GM12878 (cell line): Measurements from ENCODE around the gene GLE1. TPM values are rescaled to one million over a fixed set of nuclear protein-coding genes. Genes with fewer than 3 reads are reported as not detected.

ENCODE experiments used
- ATAC-seq: fragments of 200-7000 bp; cut with Tn5 transposase; 3 replicates; pipeline ENCODE4 v1.9.1; 2020; ENCODE audit warnings: mild to moderate bottlenecking, moderate library complexity
- BruUV-seq: library from RNA; stranded (reverse); fragments of 400-500 nt; replicated peaks from 2 replicates; lab custom pipeline; 2021; lab: Mats Ljungman, UMichigan
- CTCF ChIA-PET: fragments of 300-600 bp; sonication (Branson Sonifier 250); formaldehyde crosslinking; extraction: SDS; loops from one replicate; lab custom pipeline; 2021; ENCODE audit warnings: inconsistent platforms; lab: Yijun Ruan, JAX
- POLR2A ChIA-PET: fragments of 350-600 bp; formaldehyde crosslinking; extraction: SDS; loops from one replicate; lab custom pipeline; 2021; ENCODE audit warnings: inconsistent platforms; lab: Charles Lee
- RAD21 ChIA-PET: fragments of 300-600 bp; sonication (Branson Sonifier 250); formaldehyde crosslinking; loops from one replicate; lab custom pipeline; 2023; ENCODE audit warnings: antibody characterized with exemption; ENCODE audit not compliant: unreplicated experiment; lab: Charles Lee
- SMC1A ChIA-PET: fragments of 300-600 bp; sonication (Branson Sonifier 250); formaldehyde crosslinking; loops from one replicate; lab custom pipeline; 2023; ENCODE audit not compliant: unreplicated experiment, uncharacterized antibody; lab: Charles Lee
- DNase-seq: peaks from one replicate; pipeline ENCODE4 v3.0.0-alpha.2; 2011; ENCODE audit warnings: low read depth, low spot score
- FAIRE-seq: peaks from 3 replicates; lab custom pipeline; 2011; peaks lifted over from hg19 to GRCh38; lab: Jason Lieb, UNC
- H2AFZ ChIP-seq: 2 replicates; pipeline ENCODE4 v1.6.0; 2011; ENCODE audit warnings: low read depth, low read length, control low read depth; ENCODE audit not compliant: control insufficient read depth
- H3K27ac ChIP-seq: 2 replicates; pipeline ENCODE4 v1.5.1; 2011; ENCODE audit warnings: control low read depth; ENCODE audit not compliant: control insufficient read depth, insufficient read depth
- H3K27me3 ChIP-seq, 2 experiments: replicated peaks in 1 of 2; 2 replicates each; pipeline versions ENCODE4 v1.6.0 to v1.6.1; 2011; ENCODE audit warnings: low read length in 1 of 2; ENCODE audit not compliant: control insufficient read depth in 2 of 2, insufficient read depth in 2 of 2
- H3K36me3 ChIP-seq, 2 experiments: 2 replicates each; pipeline ENCODE4 v1.5.1; 2011; ENCODE audit warnings: low read length in 1 of 2; ENCODE audit not compliant: control insufficient read depth in 2 of 2, insufficient read depth in 2 of 2
- H3K4me1 ChIP-seq: 2 replicates; pipeline ENCODE4 v1.6.1; 2011; ENCODE audit warnings: mild to moderate bottlenecking, low read length, moderate library complexity, mixed read lengths; ENCODE audit not compliant: control insufficient read depth, insufficient read depth
- H3K4me2 ChIP-seq: 2 replicates; pipeline ENCODE4 v1.6.0; 2011; ENCODE audit warnings: control low read depth; ENCODE audit not compliant: control insufficient read depth, insufficient read depth
- H3K4me3 ChIP-seq: fragments of 200-600 bp; sonication (generic); 2 replicates; pipeline ENCODE4 v1.5.1; 2016
- H3K79me2 ChIP-seq: 2 replicates; pipeline ENCODE4 v1.6.0; 2011; ENCODE audit warnings: low read length; ENCODE audit not compliant: control insufficient read depth, insufficient read depth
- H3K9ac ChIP-seq: 2 replicates; pipeline ENCODE4 v1.8.0; 2011; ENCODE audit warnings: low read length, control low read depth, mixed read lengths; ENCODE audit not compliant: control insufficient read depth, insufficient read depth
- H3K9me3 ChIP-seq: replicated peaks from 3 replicates; pipeline ENCODE4 v1.5.1; 2011; ENCODE audit warnings: mild to moderate bottlenecking, low read length; ENCODE audit not compliant: control insufficient read depth, insufficient read depth
- H4K20me1 ChIP-seq: 2 replicates; pipeline ENCODE4 v1.6.0; 2011; ENCODE audit not compliant: control insufficient read depth, insufficient read depth
- HDGF ChIP-seq: fragments of 450-650 bp; IDR thresholded peaks from 2 replicates; pipeline ENCODE4 v1.6.1; 2016; ENCODE audit warnings: antibody characterized with exemption
- IRF4 ChIP-seq: IDR thresholded peaks from 2 replicates; pipeline ENCODE4 v1.6.1; 2011; ENCODE audit warnings: low read depth, low read length
- MTA2 ChIP-seq: fragments of 450-650 bp; IDR thresholded peaks from 2 replicates; pipeline ENCODE4 v1.6.1; 2016; ENCODE audit warnings: low read depth, mild to moderate bottlenecking, moderate library complexity
- PAX5 ChIP-seq: IDR thresholded peaks from 2 replicates; pipeline ENCODE4 v1.6.1; 2011; ENCODE audit warnings: low read depth, low read length, borderline replicate concordance
- RB1 ChIP-seq: fragments of 450-650 bp; formaldehyde crosslinking; IDR thresholded peaks from 2 replicates; pipeline ENCODE4 v1.6.1; 2017; ENCODE audit warnings: mild to moderate bottlenecking, borderline replicate concordance
- SIN3A ChIP-seq: IDR thresholded peaks from 2 replicates; pipeline ENCODE4 v1.6.1; 2012; ENCODE audit warnings: low read depth, low read length, improper control_type of control experiment
- SMAD1 ChIP-seq: fragments of 450-650 bp; IDR thresholded peaks from 2 replicates; pipeline ENCODE4 v1.6.1; 2018; ENCODE audit warnings: mild to moderate bottlenecking, low read depth; ENCODE audit not compliant: partially characterized antibody
- SREBF1 ChIP-seq: IDR thresholded peaks from 2 replicates; pipeline ENCODE4 v1.6.1; 2012; ENCODE audit warnings: mild to moderate bottlenecking, low read length
- STAT3 ChIP-seq: IDR thresholded peaks from 2 replicates; pipeline ENCODE4 v1.6.1; 2011; ENCODE audit warnings: low read depth, low read length, improper control_type of control experiment
- YBX1 ChIP-seq: fragments of 450-650 bp; IDR thresholded peaks from 2 replicates; pipeline ENCODE4 v1.6.1; 2016; ENCODE audit warnings: antibody characterized with exemption
- ZNF384 ChIP-seq: IDR thresholded peaks from 2 replicates; pipeline ENCODE4 v1.6.1; 2012; ENCODE audit warnings: low read depth, mild to moderate bottlenecking, low read length, improper control_type of control experiment, borderline replicate concordance
- WGBS: methylation state at CpG from one replicate; pipeline ENCODE4 v1.1.6; 2016; ENCODE audit warnings: low lambda C conversion rate; ENCODE audit not compliant: insufficient replicate concordance, insufficient coverage; ENCODE audit errors: missing lambda C conversion rate; 5-methylcytosine and 5-hydroxymethylcytosine counted together
- in situ Hi-C: fragments of 300-500 bp; cut with MboI; formaldehyde crosslinking; loops from 9 replicates; pipeline ENCODE4 v1.14.3; 2018; ENCODE audit warnings: mixed read lengths
- intact Hi-C: fragments of 100-400 bp; cut with micrococcal nuclease; formaldehyde crosslinking; loops from one replicate; pipeline ENCODE4 v1.14.2; 2022; ENCODE audit not compliant: unreplicated experiment
- polyA plus RNA-seq, 11 experiments: library from polyadenylated mRNA; depleted of rRNA in 4 of 11; unstranded in 6 of 11; stranded (reverse) in 5 of 11; fragments of >200 nt; fragmentation: Nextera tagmentation in 4 of 11; fragmentation: Illumina TruSeq in 1 of 11; extraction: Ambion mirVana in 4 of 11; extraction: Trizol in 1 of 11; gene quantifications; 1 replicate in 1 of 11; 2 replicates in 10 of 11; pipeline versions ENCODE4 v1.2.1 to v1.2.3, GENCODE V29; 2011 to 2016; ENCODE audit warnings: inconsistent platforms in 2 of 11, missing spikeins in 2 of 11, low read depth in 1 of 11
- total RNA-seq, 4 experiments: library from RNA; depleted of rRNA in 3 of 4; stranded (reverse); fragments of >200 nt in 3 of 4; fragmentation: Illumina TruSeq in 1 of 4; extraction: Trizol in 1 of 4; gene quantifications; 2 replicates each; pipeline versions ENCODE4 v1.2.1 to v1.2.3, GENCODE V29; 2013 to 2021
- TF ChIP-seq, protein P1 (sequence below): IDR thresholded peaks from 2 replicates; pipeline ENCODE4 v1.6.1; 2012; ENCODE audit warnings: low read depth, low read length, improper control_type of control experiment
- TF ChIP-seq, protein P2 (sequence below): IDR thresholded peaks from 2 replicates; pipeline ENCODE4 v1.6.1; 2011; ENCODE audit warnings: borderline replicate concordance, low read depth, mild to moderate bottlenecking, moderate library complexity, low read length; ENCODE audit not compliant: insufficient read depth, poor library complexity, severe bottlenecking
- TF ChIP-seq, protein P3 (sequence below): fragments of 450-650 bp; IDR thresholded peaks from 2 replicates; pipeline ENCODE4 v1.6.1; 2016; ENCODE audit warnings: mild to moderate bottlenecking, moderate library complexity, borderline replicate concordance

The GLE1 gene
- total and polyA plus RNA-seq, 10 of the 15 experiments (the other 5 are each of a cell fraction or from before 2014, with no cell fraction given), result 17.4 to 52.0 (median 37.7) TPM

DNA sequence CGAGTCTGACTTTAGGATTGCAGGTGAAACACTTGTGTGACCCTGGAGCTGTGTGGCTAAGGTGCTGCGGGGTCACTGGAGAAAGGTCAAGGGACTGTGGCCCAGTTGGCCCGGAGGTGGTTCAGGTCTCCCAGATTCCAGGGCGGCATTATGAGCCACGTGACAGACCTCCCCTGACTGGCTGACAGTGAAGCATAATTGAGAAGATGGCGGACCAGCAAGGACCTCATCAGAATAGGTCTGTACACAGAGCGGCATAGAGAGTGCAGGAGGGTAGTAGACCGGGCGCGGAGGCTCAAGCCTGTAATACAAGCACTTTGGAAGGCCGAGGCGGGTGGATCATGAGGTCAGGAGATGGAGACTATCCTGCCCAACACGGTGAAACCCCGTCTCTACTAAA is 49.5 kb upstream of the GLE1 start:
- Histone ChIP-seq H3K9ac (no peak overlapping the region), H3K9me3 (no peaks in the 10 kb centered on the region), H3K4me1 (peaks cover 3% of the 10 kb centered on the region; the same call in 1 of the 2 replicates), H3K27ac (no peak overlapping the region), H3K27me3 (no peaks in the 10 kb centered on the region; a peak in 1 of 4 replicates), H4K20me1 (no peaks in the 10 kb centered on the region), H2AFZ (no peak overlapping the region), H3K4me3 (no peak overlapping the region), H3K79me2 (peaks cover 12% of the 10 kb centered on the region), H3K36me3 (peaks cover 1 to 4% of the 10 kb centered on the region in 2 experiments; a peak in 1 of 4 replicates), H3K4me2 (no peak overlapping the region)
- WGBS, result 77% methylated on average over 14 of the region's 14 CpGs
- FAIRE-seq (no peak), DNase-seq (no peak), ATAC-seq (no peak)
- intact Hi-C loops, result no loop called here
- POLR2A ChIA-PET, result interaction anchor here (0.6 to 1.0 kb wide), 2 partner anchors 49 to 54 kb away, joined by 3 to 6 read pairs; partner anchors contain the start of gene GLE1
- in situ Hi-C loops, result no loop called here
- CTCF ChIA-PET, result interaction anchor here (0.5 to 1.7 kb wide), 3 partner anchors 16 to 100 kb away, joined by 3 to 8 read pairs (median 4); partner anchors contain the start of gene CERCAM
- RAD21 ChIA-PET, result interaction anchor here (1.3 kb wide), 1 partner anchor 363 kb away, joined by 3 read pairs; the partner anchor contains the start of gene ENDOG
- no TSS peak for BruUV-seq
- SMC1A ChIA-PET, result no interaction called here
- no peak for TF ChIP-seq SMAD1
- TF ChIP-seq, protein P1, sequence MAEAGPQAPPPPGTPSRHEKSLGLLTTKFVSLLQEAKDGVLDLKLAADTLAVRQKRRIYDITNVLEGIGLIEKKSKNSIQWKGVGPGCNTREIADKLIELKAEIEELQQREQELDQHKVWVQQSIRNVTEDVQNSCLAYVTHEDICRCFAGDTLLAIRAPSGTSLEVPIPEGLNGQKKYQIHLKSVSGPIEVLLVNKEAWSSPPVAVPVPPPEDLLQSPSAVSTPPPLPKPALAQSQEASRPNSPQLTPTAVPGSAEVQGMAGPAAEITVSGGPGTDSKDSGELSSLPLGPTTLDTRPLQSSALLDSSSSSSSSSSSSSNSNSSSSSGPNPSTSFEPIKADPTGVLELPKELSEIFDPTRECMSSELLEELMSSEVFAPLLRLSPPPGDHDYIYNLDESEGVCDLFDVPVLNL, result no peak
- no peak for TF ChIP-seq MTA2
- TF ChIP-seq SREBF1, result no peak
- TF ChIP-seq STAT3, result no peak
- TF ChIP-seq, protein P2, sequence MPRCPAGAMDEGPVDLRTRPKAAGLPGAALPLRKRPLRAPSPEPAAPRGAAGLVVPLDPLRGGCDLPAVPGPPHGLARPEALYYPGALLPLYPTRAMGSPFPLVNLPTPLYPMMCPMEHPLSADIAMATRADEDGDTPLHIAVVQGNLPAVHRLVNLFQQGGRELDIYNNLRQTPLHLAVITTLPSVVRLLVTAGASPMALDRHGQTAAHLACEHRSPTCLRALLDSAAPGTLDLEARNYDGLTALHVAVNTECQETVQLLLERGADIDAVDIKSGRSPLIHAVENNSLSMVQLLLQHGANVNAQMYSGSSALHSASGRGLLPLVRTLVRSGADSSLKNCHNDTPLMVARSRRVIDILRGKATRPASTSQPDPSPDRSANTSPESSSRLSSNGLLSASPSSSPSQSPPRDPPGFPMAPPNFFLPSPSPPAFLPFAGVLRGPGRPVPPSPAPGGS, result no peak
- TF ChIP-seq PAX5, result no peak
- no peak for TF ChIP-seq YBX1
- no peak for TF ChIP-seq RB1
- TF ChIP-seq HDGF, result no peak
- no peak for TF ChIP-seq IRF4
- no peak for TF ChIP-seq SIN3A
- TF ChIP-seq, protein P3, sequence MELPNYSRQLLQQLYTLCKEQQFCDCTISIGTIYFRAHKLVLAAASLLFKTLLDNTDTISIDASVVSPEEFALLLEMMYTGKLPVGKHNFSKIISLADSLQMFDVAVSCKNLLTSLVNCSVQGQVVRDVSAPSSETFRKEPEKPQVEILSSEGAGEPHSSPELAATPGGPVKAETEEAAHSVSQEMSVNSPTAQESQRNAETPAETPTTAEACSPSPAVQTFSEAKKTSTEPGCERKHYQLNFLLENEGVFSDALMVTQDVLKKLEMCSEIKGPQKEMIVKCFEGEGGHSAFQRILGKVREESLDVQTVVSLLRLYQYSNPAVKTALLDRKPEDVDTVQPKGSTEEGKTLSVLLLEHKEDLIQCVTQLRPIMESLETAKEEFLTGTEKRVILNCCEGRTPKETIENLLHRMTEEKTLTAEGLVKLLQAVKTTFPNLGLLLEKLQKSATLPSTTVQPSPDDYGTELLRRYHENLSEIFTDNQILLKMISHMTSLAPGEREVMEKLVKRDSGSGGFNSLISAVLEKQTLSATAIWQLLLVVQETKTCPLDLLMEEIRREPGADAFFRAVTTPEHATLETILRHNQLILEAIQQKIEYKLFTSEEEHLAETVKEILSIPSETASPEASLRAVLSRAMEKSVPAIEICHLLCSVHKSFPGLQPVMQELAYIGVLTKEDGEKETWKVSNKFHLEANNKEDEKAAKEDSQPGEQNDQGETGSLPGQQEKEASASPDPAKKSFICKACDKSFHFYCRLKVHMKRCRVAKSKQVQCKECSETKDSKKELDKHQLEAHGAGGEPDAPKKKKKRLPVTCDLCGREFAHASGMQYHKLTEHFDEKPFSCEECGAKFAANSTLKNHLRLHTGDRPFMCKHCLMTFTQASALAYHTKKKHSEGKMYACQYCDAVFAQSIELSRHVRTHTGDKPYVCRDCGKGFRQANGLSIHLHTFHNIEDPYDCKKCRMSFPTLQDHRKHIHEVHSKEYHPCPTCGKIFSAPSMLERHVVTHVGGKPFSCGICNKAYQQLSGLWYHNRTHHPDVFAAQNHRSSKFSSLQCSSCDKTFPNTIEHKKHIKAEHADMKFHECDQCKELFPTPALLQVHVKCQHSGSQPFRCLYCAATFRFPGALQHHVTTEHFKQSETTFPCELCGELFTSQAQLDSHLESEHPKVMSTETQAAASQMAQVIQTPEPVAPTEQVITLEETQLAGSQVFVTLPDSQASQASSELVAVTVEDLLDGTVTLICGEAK, result no peak
- no peak for TF ChIP-seq ZNF384
- TF ChIP-seq, all 136 proteins: peak for 0
